NB4 (cell line): ENCODE measurements around the gene PEMT.

Source experiments
- POLR2A ChIP-seq: IDR thresholded peaks from 2 replicates; pipeline ENCODE4 v1.6.1; 2011; ENCODE audit warnings: mild to moderate bottlenecking; ENCODE audit not compliant: insufficient read length; ENCODE audit errors: extremely low read depth
- TF ChIP-seq, protein P1 (sequence below): IDR thresholded peaks from one replicate; pipeline ENCODE4 v1.5.1; 2012; ENCODE audit warnings: low read depth, low read length

DNA sequence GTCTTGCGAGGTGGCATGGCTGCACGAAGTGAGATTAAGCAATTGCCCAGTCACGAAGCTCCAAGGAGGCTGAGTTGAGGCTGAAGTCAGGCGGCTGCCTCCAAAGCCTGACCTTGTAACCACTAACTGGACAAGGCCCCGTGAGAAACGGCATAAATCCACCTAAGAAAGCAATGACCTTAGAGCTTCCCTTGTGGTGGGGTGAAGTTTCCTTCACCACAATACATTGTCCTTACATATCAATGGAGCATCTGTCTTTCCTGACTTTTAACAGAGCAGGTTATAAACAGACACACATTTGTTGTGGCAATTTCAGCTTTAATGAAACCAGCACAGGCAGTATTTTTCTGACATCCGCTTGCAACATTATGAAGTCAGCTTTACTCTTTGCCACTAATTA lies 117.2 kb downstream of the PEMT start:
- TF ChIP-seq POLR2A, result no peak
- TF ChIP-seq, protein P1, sequence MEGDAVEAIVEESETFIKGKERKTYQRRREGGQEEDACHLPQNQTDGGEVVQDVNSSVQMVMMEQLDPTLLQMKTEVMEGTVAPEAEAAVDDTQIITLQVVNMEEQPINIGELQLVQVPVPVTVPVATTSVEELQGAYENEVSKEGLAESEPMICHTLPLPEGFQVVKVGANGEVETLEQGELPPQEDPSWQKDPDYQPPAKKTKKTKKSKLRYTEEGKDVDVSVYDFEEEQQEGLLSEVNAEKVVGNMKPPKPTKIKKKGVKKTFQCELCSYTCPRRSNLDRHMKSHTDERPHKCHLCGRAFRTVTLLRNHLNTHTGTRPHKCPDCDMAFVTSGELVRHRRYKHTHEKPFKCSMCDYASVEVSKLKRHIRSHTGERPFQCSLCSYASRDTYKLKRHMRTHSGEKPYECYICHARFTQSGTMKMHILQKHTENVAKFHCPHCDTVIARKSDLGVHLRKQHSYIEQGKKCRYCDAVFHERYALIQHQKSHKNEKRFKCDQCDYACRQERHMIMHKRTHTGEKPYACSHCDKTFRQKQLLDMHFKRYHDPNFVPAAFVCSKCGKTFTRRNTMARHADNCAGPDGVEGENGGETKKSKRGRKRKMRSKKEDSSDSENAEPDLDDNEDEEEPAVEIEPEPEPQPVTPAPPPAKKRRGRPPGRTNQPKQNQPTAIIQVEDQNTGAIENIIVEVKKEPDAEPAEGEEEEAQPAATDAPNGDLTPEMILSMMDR, result no peak
